ENCODE measurements around the gene NMD3. TPM values are rescaled to one million over a fixed set of nuclear protein-coding genes. Genes with fewer than 3 reads are reported as not detected.

The NMD3 gene
- total and polyA plus RNA-seq, 2 experiments from 2014 or later, result 27.8 to 52.5 TPM

- 93% methylated on average over 2 of the region's 2 CpGs for WGBS (ENCODE audit: low lambda C conversion rate, missing lambda C conversion rate)
These were observed 30.6 kb downstream of the NMD3 start for GRCh38 chr3:161251716-161252115.

GRCh38 chr3:161252143-161252542 is 31.0 kb downstream of the NMD3 start:
- no peaks in the 10 kb centered on the region for H3K9me2 ChIP-seq (replicated peaks; ENCODE audit: insufficient read depth)
- H3K36me3 ChIP-seq (replicated peaks; ENCODE audit: insufficient read depth, low read depth), result no peaks in the 10 kb centered on the region

More at GRCh38 chr3:161251716-161252115, 30.6 kb downstream of the NMD3 start:
- no peaks in the 10 kb centered on the region for H3K79me2 ChIP-seq
- H3K27ac ChIP-seq, result no peak overlapping the region
- no peaks in the 10 kb centered on the region for H3K4me1 ChIP-seq (ENCODE audit: insufficient read depth)
- no peaks in the 10 kb centered on the region for H4K20me1 ChIP-seq (ENCODE audit: insufficient read depth, poor library complexity, severe bottlenecking)
- H3K9me3 ChIP-seq (ENCODE audit: low read depth), result no peaks in the 10 kb centered on the region
- no peak overlapping the region for H2AFZ ChIP-seq
- no peaks in the 10 kb centered on the region for H3K36me3 ChIP-seq (replicated peaks; ENCODE audit: insufficient read depth, low read depth)
- no peaks in the 10 kb centered on the region for H3K27me3 ChIP-seq
- H3K9me2 ChIP-seq (replicated peaks; ENCODE audit: insufficient read depth), result no peaks in the 10 kb centered on the region
- TF ChIP-seq EZH2phosphoT487 (IDR thresholded peaks at IDR 0.05; ENCODE audit: low read depth, severe bottlenecking, unreplicated experiment), result no peak
- no peak for TF ChIP-seq CTCF (IDR thresholded peaks at IDR 0.05; ENCODE audit: poor library complexity)
- TF ChIP-seq EZH2 (IDR thresholded peaks at IDR 0.05; ENCODE audit: borderline replicate concordance), result no peak
- no peak for DNase-seq (ENCODE audit: low spot score)
- H3K4me3 ChIP-seq, result no peak overlapping the region
- H3K4me2 ChIP-seq, result no peak overlapping the region

GRCh38 chr3:161253711-161254110 is 32.6 kb downstream of the NMD3 start:
- no peaks in the 10 kb centered on the region for H4K20me1 ChIP-seq (ENCODE audit: insufficient read depth, poor library complexity, severe bottlenecking)
- no peaks in the 10 kb centered on the region for H3K27me3 ChIP-seq
- no peaks in the 10 kb centered on the region for H3K4me1 ChIP-seq (ENCODE audit: insufficient read depth)
- 92% methylated on average over 1 of the region's 1 CpG for WGBS (ENCODE audit: low lambda C conversion rate, missing lambda C conversion rate)
- no peak overlapping the region for H3K4me2 ChIP-seq
- H3K9me2 ChIP-seq (replicated peaks; ENCODE audit: insufficient read depth), result no peaks in the 10 kb centered on the region
- H3K9me3 ChIP-seq (ENCODE audit: low read depth), result no peaks in the 10 kb centered on the region
- H3K36me3 ChIP-seq (replicated peaks; ENCODE audit: insufficient read depth, low read depth), result no peaks in the 10 kb centered on the region
- DNase-seq (ENCODE audit: low spot score), result no peak
- no peak overlapping the region for H3K4me3 ChIP-seq
- H2AFZ ChIP-seq, result no peak overlapping the region
- TF ChIP-seq CTCF (IDR thresholded peaks at IDR 0.05; ENCODE audit: poor library complexity) (no peak), EZH2phosphoT487 (IDR thresholded peaks at IDR 0.05; ENCODE audit: low read depth, severe bottlenecking, unreplicated experiment) (no peak), EZH2 (IDR thresholded peaks at IDR 0.05; ENCODE audit: borderline replicate concordance) (no peak)
- no peak overlapping the region for H3K27ac ChIP-seq
- no peaks in the 10 kb centered on the region for H3K79me2 ChIP-seq

More at GRCh38 chr3:161252143-161252542, 31.0 kb downstream of the NMD3 start:
- no peaks in the 10 kb centered on the region for H3K79me2 ChIP-seq
- DNase-seq (ENCODE audit: low spot score), result no peak
- H3K9me3 ChIP-seq (ENCODE audit: low read depth), result no peaks in the 10 kb centered on the region
- H3K27ac ChIP-seq, result no peak overlapping the region
- no peaks in the 10 kb centered on the region for H3K27me3 ChIP-seq
- H3K4me1 ChIP-seq (ENCODE audit: insufficient read depth), result no peaks in the 10 kb centered on the region
- TF ChIP-seq EZH2phosphoT487 (IDR thresholded peaks at IDR 0.05; ENCODE audit: low read depth, severe bottlenecking, unreplicated experiment) (no peak), CTCF (IDR thresholded peaks at IDR 0.05; ENCODE audit: poor library complexity) (no peak), EZH2 (IDR thresholded peaks at IDR 0.05; ENCODE audit: borderline replicate concordance) (no peak)
- H3K4me2 ChIP-seq, result no peak overlapping the region
- no peaks in the 10 kb centered on the region for H4K20me1 ChIP-seq (ENCODE audit: insufficient read depth, poor library complexity, severe bottlenecking)
- H3K4me3 ChIP-seq, result no peak overlapping the region
- H2AFZ ChIP-seq, result no peak overlapping the region
- WGBS (ENCODE audit: low lambda C conversion rate, missing lambda C conversion rate), result 95% methylated on average over 5 of the region's 5 CpGs

- H3K36me3 ChIP-seq (replicated peaks; ENCODE audit: insufficient read depth, low read depth), result no peaks in the 10 kb centered on the region
- no peak overlapping the region for H3K4me2 ChIP-seq
- H3K4me1 ChIP-seq (ENCODE audit: insufficient read depth), result no peaks in the 10 kb centered on the region
- no peaks in the 10 kb centered on the region for H4K20me1 ChIP-seq (ENCODE audit: insufficient read depth, poor library complexity, severe bottlenecking)
- 88% methylated on average over 1 of the region's 1 CpG for WGBS (ENCODE audit: low lambda C conversion rate, missing lambda C conversion rate)
- no peaks in the 10 kb centered on the region for H3K9me3 ChIP-seq (ENCODE audit: low read depth)
- no peak overlapping the region for H3K4me3 ChIP-seq
- H3K27ac ChIP-seq, result no peak overlapping the region
- H2AFZ ChIP-seq, result no peak overlapping the region
- no peak for DNase-seq (ENCODE audit: low spot score)
- no peaks in the 10 kb centered on the region for H3K9me2 ChIP-seq (replicated peaks; ENCODE audit: insufficient read depth)
- no peaks in the 10 kb centered on the region for H3K27me3 ChIP-seq
- TF ChIP-seq CTCF (IDR thresholded peaks at IDR 0.05; ENCODE audit: poor library complexity) (no peak), EZH2phosphoT487 (IDR thresholded peaks at IDR 0.05; ENCODE audit: low read depth, severe bottlenecking, unreplicated experiment) (no peak), EZH2 (IDR thresholded peaks at IDR 0.05; ENCODE audit: borderline replicate concordance) (no peak)
- no peaks in the 10 kb centered on the region for H3K79me2 ChIP-seq
These were observed 33.8 kb downstream of the NMD3 start for GRCh38 chr3:161254861-161255260.

Data from hepatocyte (in vitro differentiated cells).